GM18502 (cell line): ENCODE results near the gene UHRF1.

Experiments used
- ATAC-seq: cut with Tn5 transposase; IDR thresholded peaks from one replicate; pipeline ENCODE4 v1.9.1; 2021; ENCODE audit warnings: mild to moderate bottlenecking; ENCODE audit not compliant: unreplicated experiment, poor library complexity

The UHRF1 gene

GRCh38 chr19:4985551-4985991, 76.3 kb downstream of the UHRF1 start:
- ATAC-seq: no peak

- ATAC-seq: no peak
These were observed 76.8 kb downstream of the UHRF1 start for GRCh38 chr19:4986056-4986455.

- ATAC-seq: no peak
These were observed 77.2 kb downstream of the UHRF1 start for GRCh38 chr19:4986471-4986891.

GRCh38 chr19:4987256-4987655, 78.0 kb downstream of the UHRF1 start:
- ATAC-seq: no peak

GRCh38 chr19:4987692-4988370, 78.5 kb downstream of the UHRF1 start:
- no peak for ATAC-seq

GRCh38 chr19:4988770-4989251, 79.5 kb downstream of the UHRF1 start:
- no peak for ATAC-seq

- no peak for ATAC-seq
These were observed 81.0 kb downstream of the UHRF1 start for GRCh38 chr19:4990306-4990705.

- no peak for ATAC-seq
These were observed 82.2 kb downstream of the UHRF1 start for GRCh38 chr19:4991538-4991937.

- ATAC-seq: no peak
These were observed 82.8 kb downstream of the UHRF1 start for GRCh38 chr19:4991996-4992698.

GRCh38 chr19:4993683-4994082, 84.4 kb downstream of the UHRF1 start:
- no peak for ATAC-seq

- no peak for ATAC-seq
These were observed 87.4 kb downstream of the UHRF1 start for GRCh38 chr19:4996701-4997100.

- no peak for ATAC-seq
These were observed 88.0 kb downstream of the UHRF1 start for GRCh38 chr19:4997297-4997696.

GRCh38 chr19:5000120-5000611, 90.9 kb downstream of the UHRF1 start:
- ATAC-seq: no peak

- no peak for ATAC-seq
These were observed 92.3 kb downstream of the UHRF1 start for GRCh38 chr19:5001615-5002014.

- no peak for ATAC-seq
These were observed 92.8 kb downstream of the UHRF1 start for GRCh38 chr19:5002143-5002542.

GRCh38 chr19:5003781-5004180, 94.5 kb downstream of the UHRF1 start:
- ATAC-seq: no peak

- ATAC-seq: no peak
These were observed 95.8 kb downstream of the UHRF1 start for GRCh38 chr19:5005096-5005495.

GRCh38 chr19:5006201-5006600, 96.9 kb downstream of the UHRF1 start:
- no peak for ATAC-seq

- ATAC-seq: no peak
These were observed 97.5 kb downstream of the UHRF1 start for GRCh38 chr19:5006821-5007220.
